ENCODE measurements around the gene SLC9A8. TPM values are rescaled to one million over a fixed set of nuclear protein-coding genes. Genes with fewer than 3 reads are reported as not detected.

The SLC9A8 gene
- polyA plus RNA-seq, 1 donor from 2014 or later = 6.7 TPM

DNA sequence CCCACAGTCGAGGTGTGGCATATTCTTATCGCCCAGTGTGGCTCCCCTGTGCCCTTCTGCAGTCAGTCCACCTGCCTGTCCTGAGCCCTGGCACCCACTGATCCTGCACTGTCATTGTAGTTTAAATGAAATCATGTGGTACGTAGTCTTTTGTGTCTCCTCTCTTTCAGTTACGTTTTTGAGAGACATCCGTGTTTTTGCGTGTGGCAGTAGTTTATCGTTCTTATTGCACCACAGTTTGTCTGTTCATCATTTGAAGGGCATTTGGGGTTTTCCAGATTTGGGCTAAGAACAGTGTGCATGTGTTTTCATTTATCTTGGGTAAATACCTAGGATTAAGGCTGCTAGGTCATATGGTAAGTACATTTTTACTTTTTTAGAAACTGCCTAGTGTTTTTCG is 53.4 kb downstream of the SLC9A8 start:
- TF ChIP-seq EP300 (conservative IDR thresholded peaks at IDR 0.05; ENCODE audit: poor library complexity, severe bottlenecking) (no peak), EZH2 (IDR thresholded peaks at IDR 0.05; ENCODE audit: borderline replicate concordance, insufficient read depth, low read length, poor library complexity, severe bottlenecking) (no peak), POLR2AphosphoS5 (IDR thresholded peaks at IDR 0.05) (no peak), TAF1 (IDR thresholded peaks at IDR 0.05; ENCODE audit: low read depth) (no peak), SMC3 (conservative IDR thresholded peaks at IDR 0.05; ENCODE audit: poor library complexity) (no peak), MXI1 (conservative IDR thresholded peaks at IDR 0.05; ENCODE audit: poor library complexity, severe bottlenecking) (no peak), RAD21 (conservative IDR thresholded peaks at IDR 0.05) (no peak)
- TF ChIP-seq, protein P1, sequence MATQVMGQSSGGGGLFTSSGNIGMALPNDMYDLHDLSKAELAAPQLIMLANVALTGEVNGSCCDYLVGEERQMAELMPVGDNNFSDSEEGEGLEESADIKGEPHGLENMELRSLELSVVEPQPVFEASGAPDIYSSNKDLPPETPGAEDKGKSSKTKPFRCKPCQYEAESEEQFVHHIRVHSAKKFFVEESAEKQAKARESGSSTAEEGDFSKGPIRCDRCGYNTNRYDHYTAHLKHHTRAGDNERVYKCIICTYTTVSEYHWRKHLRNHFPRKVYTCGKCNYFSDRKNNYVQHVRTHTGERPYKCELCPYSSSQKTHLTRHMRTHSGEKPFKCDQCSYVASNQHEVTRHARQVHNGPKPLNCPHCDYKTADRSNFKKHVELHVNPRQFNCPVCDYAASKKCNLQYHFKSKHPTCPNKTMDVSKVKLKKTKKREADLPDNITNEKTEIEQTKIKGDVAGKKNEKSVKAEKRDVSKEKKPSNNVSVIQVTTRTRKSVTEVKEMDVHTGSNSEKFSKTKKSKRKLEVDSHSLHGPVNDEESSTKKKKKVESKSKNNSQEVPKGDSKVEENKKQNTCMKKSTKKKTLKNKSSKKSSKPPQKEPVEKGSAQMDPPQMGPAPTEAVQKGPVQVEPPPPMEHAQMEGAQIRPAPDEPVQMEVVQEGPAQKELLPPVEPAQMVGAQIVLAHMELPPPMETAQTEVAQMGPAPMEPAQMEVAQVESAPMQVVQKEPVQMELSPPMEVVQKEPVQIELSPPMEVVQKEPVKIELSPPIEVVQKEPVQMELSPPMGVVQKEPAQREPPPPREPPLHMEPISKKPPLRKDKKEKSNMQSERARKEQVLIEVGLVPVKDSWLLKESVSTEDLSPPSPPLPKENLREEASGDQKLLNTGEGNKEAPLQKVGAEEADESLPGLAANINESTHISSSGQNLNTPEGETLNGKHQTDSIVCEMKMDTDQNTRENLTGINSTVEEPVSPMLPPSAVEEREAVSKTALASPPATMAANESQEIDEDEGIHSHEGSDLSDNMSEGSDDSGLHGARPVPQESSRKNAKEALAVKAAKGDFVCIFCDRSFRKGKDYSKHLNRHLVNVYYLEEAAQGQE (IDR thresholded peaks at IDR 0.05; ENCODE audit: borderline replicate concordance) = no peak
- TF ChIP-seq, protein P2, sequence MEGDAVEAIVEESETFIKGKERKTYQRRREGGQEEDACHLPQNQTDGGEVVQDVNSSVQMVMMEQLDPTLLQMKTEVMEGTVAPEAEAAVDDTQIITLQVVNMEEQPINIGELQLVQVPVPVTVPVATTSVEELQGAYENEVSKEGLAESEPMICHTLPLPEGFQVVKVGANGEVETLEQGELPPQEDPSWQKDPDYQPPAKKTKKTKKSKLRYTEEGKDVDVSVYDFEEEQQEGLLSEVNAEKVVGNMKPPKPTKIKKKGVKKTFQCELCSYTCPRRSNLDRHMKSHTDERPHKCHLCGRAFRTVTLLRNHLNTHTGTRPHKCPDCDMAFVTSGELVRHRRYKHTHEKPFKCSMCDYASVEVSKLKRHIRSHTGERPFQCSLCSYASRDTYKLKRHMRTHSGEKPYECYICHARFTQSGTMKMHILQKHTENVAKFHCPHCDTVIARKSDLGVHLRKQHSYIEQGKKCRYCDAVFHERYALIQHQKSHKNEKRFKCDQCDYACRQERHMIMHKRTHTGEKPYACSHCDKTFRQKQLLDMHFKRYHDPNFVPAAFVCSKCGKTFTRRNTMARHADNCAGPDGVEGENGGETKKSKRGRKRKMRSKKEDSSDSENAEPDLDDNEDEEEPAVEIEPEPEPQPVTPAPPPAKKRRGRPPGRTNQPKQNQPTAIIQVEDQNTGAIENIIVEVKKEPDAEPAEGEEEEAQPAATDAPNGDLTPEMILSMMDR (IDR thresholded peaks at IDR 0.05; ENCODE audit: poor library complexity, severe bottlenecking) = no peak
- H3K27me3 ChIP-seq (ENCODE audit: insufficient read depth, low read depth, low read length) = no peaks in the 10 kb centered on the region
- H3K9me2 ChIP-seq (ENCODE audit: insufficient read depth, low read length) = no peaks in the 10 kb centered on the region
- H4K20me1 ChIP-seq (ENCODE audit: insufficient read depth) = no peaks in the 10 kb centered on the region
- H2AFZ ChIP-seq (ENCODE audit: low read depth, low read length) = no peak overlapping the region
- no peaks in the 10 kb centered on the region for H3K79me2 ChIP-seq (replicated peaks; ENCODE audit: insufficient read depth, low read length)
- H3F3A ChIP-seq (ENCODE audit: insufficient read depth, low read length, poor library complexity, severe bottlenecking) = no peaks in the 10 kb centered on the region
- H3K4me2 ChIP-seq (ENCODE audit: low read length) = no peak overlapping the region
- H3K36me3 ChIP-seq (ENCODE audit: insufficient read depth, low read length) = no peaks in the 10 kb centered on the region
- H3K9me3 ChIP-seq (ENCODE audit: low read length) = no peaks in the 10 kb centered on the region
- H3K27ac ChIP-seq (ENCODE audit: low read length) = no peak overlapping the region
- no peak overlapping the region for H3K4me3 ChIP-seq (ENCODE audit: low read length)
- H3K9ac ChIP-seq (ENCODE audit: low read length) = no peak overlapping the region

DNA sequence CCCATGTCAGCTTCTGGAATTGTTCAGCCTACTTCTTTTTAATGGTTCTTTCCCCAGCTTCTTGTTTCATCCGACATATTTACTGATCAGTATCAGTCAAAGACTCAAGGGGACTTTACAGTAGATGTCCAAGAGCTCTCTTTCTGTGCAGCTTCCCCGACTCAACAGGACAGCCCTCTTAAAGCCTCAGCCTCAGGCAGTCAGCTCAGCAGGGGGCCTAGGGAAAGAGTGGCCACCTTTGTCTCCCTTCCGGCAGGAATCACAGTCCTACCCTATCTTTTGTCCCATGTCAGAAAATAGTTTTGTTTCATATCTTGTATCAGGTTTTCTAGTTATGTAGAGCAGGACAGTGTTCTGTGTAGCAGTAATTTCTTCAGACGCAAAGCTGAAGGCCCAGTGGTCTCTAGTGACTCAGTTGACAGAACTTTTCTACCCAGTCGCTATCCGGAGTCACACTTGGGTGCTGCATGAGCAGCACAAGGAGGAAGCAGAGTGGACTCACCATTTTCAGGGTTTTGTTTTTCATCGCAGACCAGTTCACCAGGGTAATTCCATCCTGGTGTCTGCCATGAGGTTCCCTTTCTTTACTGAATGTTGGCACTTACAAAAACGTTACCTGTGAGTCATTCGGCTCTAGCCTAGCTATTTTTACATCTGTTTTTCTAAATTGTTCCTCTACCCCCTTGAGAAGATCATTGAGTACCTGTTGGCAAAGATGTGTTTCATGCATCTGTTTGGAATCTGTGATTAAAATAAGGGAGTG is 55.0 kb downstream of the SLC9A8 start:
- Histone ChIP-seq H3K36me3 (ENCODE audit: insufficient read depth, low read length) (no peaks in the 10 kb centered on the region), H3K27me3 (ENCODE audit: insufficient read depth, low read depth, low read length) (no peaks in the 10 kb centered on the region), H3F3A (ENCODE audit: insufficient read depth, low read length, poor library complexity, severe bottlenecking) (no peaks in the 10 kb centered on the region), H4K20me1 (ENCODE audit: insufficient read depth) (no peaks in the 10 kb centered on the region), H3K79me2 (replicated peaks; ENCODE audit: insufficient read depth, low read length) (no peaks in the 10 kb centered on the region), H3K9ac (ENCODE audit: low read length) (no peak overlapping the region), H3K4me2 (ENCODE audit: low read length) (no peak overlapping the region), H3K9me2 (ENCODE audit: insufficient read depth, low read length) (no peaks in the 10 kb centered on the region), H2AFZ (ENCODE audit: low read depth, low read length) (no peak overlapping the region), H3K4me3 (ENCODE audit: low read length) (no peak overlapping the region), H3K27ac (ENCODE audit: low read length) (no peak overlapping the region), H3K9me3 (ENCODE audit: low read length) (no peaks in the 10 kb centered on the region)
- TF ChIP-seq, protein P2 (IDR thresholded peaks at IDR 0.05; ENCODE audit: poor library complexity, severe bottlenecking) = no peak
- TF ChIP-seq, protein P1 (IDR thresholded peaks at IDR 0.05; ENCODE audit: borderline replicate concordance) = no peak
- no peak for TF ChIP-seq POLR2AphosphoS5 (IDR thresholded peaks at IDR 0.05)
- TF ChIP-seq TAF1 (IDR thresholded peaks at IDR 0.05; ENCODE audit: low read depth) = no peak
- TF ChIP-seq EZH2 (IDR thresholded peaks at IDR 0.05; ENCODE audit: borderline replicate concordance, insufficient read depth, low read length, poor library complexity, severe bottlenecking) = no peak
- TF ChIP-seq RAD21 (conservative IDR thresholded peaks at IDR 0.05) = no peak
- no peak for TF ChIP-seq EP300 (conservative IDR thresholded peaks at IDR 0.05; ENCODE audit: poor library complexity, severe bottlenecking)
- no peak for TF ChIP-seq MXI1 (conservative IDR thresholded peaks at IDR 0.05; ENCODE audit: poor library complexity, severe bottlenecking)
- TF ChIP-seq SMC3 (conservative IDR thresholded peaks at IDR 0.05; ENCODE audit: poor library complexity) = no peak

All from neural cell (in vitro differentiated cells).